Measurements from ENCODE around the gene NBPF20.
"Not testable (repeated sequence)": the region's sequence is repeated elsewhere in the genome, so short reads cannot be mapped to it uniquely, and the experiment has no call there.

The NBPF20 gene

GRCh38 chr1:145431363-145432256 lies 6.2 kb upstream of the NBPF20 start:
- H3K4me3 ChIP-seq (ENCODE audit: low read length); DNase-seq (ENCODE audit: low read depth, low spot score): not testable (repeated sequence)

GRCh38 chr1:145430830-145431229 lies 5.4 kb upstream of the NBPF20 start:
- DNase-seq (ENCODE audit: low read depth, low spot score); H3K4me3 ChIP-seq (ENCODE audit: low read length): not testable (repeated sequence)

- DNase-seq (ENCODE audit: low read depth, low spot score); H3K4me3 ChIP-seq (ENCODE audit: low read length): not testable (repeated sequence)
These were observed 3.9 kb upstream of the NBPF20 start for GRCh38 chr1:145429329-145429728.

GRCh38 chr1:145424612-145425435 lies 579 bp downstream of the NBPF20 start:
- peak overlapping the region; percentile 65 for H3K4me3 ChIP-seq (ENCODE audit: low read length)
- DNase-seq (ENCODE audit: low read depth, low spot score), result peak; percentile 27

GRCh38 chr1:145415149-145415548 lies 10.3 kb downstream of the NBPF20 start:
- H3K4me3 ChIP-seq (ENCODE audit: low read length); DNase-seq (ENCODE audit: low read depth, low spot score): not testable (repeated sequence)

GRCh38 chr1:145407266-145407665 lies 18.1 kb downstream of the NBPF20 start:
- not testable (repeated sequence) for H3K4me3 ChIP-seq (ENCODE audit: low read length); DNase-seq (ENCODE audit: low read depth, low spot score)

GRCh38 chr1:145404949-145405348 lies 20.5 kb downstream of the NBPF20 start:
- not testable (repeated sequence) for DNase-seq (ENCODE audit: low read depth, low spot score); H3K4me3 ChIP-seq (ENCODE audit: low read length)

GRCh38 chr1:145400701-145401100 lies 24.7 kb downstream of the NBPF20 start:
- DNase-seq (ENCODE audit: low read depth, low spot score); H3K4me3 ChIP-seq (ENCODE audit: low read length): not testable (repeated sequence)

Data from Jurkat, Clone E6-1 (cell line).